WTC11 (cell line): ENCODE data around the gene FEZF1. TPM values are rescaled to one million over a fixed set of nuclear protein-coding genes. Genes with fewer than 3 reads are reported as not detected.
A peak's percentile ranks its signal among the peaks of the same experiment; 100 is the strongest.

Source experiments
- ATAC-seq: fragments of 200-7000 bp; cut with Tn5 transposase; 2 replicates; pipeline ENCODE4 v1.10.0; 2021; ENCODE audit warnings: mild to moderate bottlenecking, moderate library complexity
- CTCF ChIA-PET: fragments of 300-600 bp; sonication (Branson Sonifier 250); formaldehyde crosslinking; loops from one replicate; lab custom pipeline; 2021; ENCODE audit warnings: antibody characterized with exemption; lab: Charles Lee
- POLR2A ChIA-PET: fragments of 350-600 bp; sonication (Branson Sonifier 250); formaldehyde crosslinking; loops from one replicate; lab custom pipeline; 2021; ENCODE audit warnings: antibody characterized with exemption; lab: Charles Lee
- DNase-seq: peaks from one replicate; pipeline ENCODE4 v3.0.0; 2021; ENCODE audit warnings: low spot score
- H3K27ac Mint-ChIP-seq: 2 replicates; pipeline ENCODE4 v1.8.0; 2021; ENCODE audit warnings: mixed read lengths
- H3K27me3 Mint-ChIP-seq: 2 replicates; pipeline ENCODE4 v1.8.0; 2021; ENCODE audit warnings: low read depth, mild to moderate bottlenecking, moderate library complexity, mixed read lengths
- H3K36me3 Mint-ChIP-seq: 2 replicates; pipeline ENCODE4 v1.8.0; 2021; ENCODE audit warnings: mixed read lengths
- H3K4me1 Mint-ChIP-seq: 2 replicates; pipeline ENCODE4 v1.8.0; 2022; ENCODE audit warnings: mixed read lengths
- H3K4me3 Mint-ChIP-seq: 2 replicates; pipeline ENCODE4 v1.8.0; 2021; ENCODE audit warnings: mild to moderate bottlenecking, moderate library complexity, mixed read lengths
- H3K9me3 Mint-ChIP-seq: 2 replicates; pipeline ENCODE4 v1.8.0; 2021; ENCODE audit warnings: mixed read lengths
- AR ChIP-seq: fragments of 250-450 bp; sonication (Bioruptor Pico); IDR thresholded peaks from 2 replicates; pipeline ENCODE4 v1.9.0; 2021; ENCODE audit warnings: mild to moderate bottlenecking
- ATF1 ChIP-seq: sonication (generic); formaldehyde crosslinking; IDR thresholded peaks from 2 replicates; pipeline ENCODE4 v1.8.1; 2023; ENCODE audit warnings: mild to moderate bottlenecking, moderate library complexity, missing genetic modification reagents
- ELF4 ChIP-seq: sonication (generic); formaldehyde crosslinking; IDR thresholded peaks from 2 replicates; pipeline ENCODE4 v1.8.1; 2022; ENCODE audit warnings: low read depth, mild to moderate bottlenecking, moderate library complexity, missing genetic modification reagents
- FOXJ3 ChIP-seq: sonication (generic); formaldehyde crosslinking; IDR thresholded peaks from 2 replicates; pipeline ENCODE4 v1.9.0; 2021; ENCODE audit warnings: missing genetic modification reagents, mild to moderate bottlenecking, borderline replicate concordance
- FOXK1 ChIP-seq: sonication (generic); formaldehyde crosslinking; IDR thresholded peaks from 2 replicates; pipeline ENCODE4 v1.8.0; 2022; ENCODE audit warnings: mild to moderate bottlenecking, moderate library complexity, missing genetic modification reagents
- FOXP1 ChIP-seq: sonication (generic); formaldehyde crosslinking; IDR thresholded peaks from 2 replicates; pipeline ENCODE4 v1.8.0; 2022; ENCODE audit warnings: missing genetic modification reagents, mild to moderate bottlenecking, moderate library complexity, borderline replicate concordance
- HMGA2 ChIP-seq: fragments of 250-450 bp; sonication (Bioruptor Pico); IDR thresholded peaks from 2 replicates; pipeline ENCODE4 v1.4.0; 2021; ENCODE audit warnings: mild to moderate bottlenecking, moderate library complexity
- JUN ChIP-seq: sonication (generic); formaldehyde crosslinking; IDR thresholded peaks from 2 replicates; pipeline ENCODE4 v1.8.0; 2023; ENCODE audit warnings: mild to moderate bottlenecking, missing genetic modification reagents
- MXD4 ChIP-seq: fragments of 250-450 bp; sonication (Bioruptor Pico); IDR thresholded peaks from 2 replicates; pipeline ENCODE4 v1.8.0; 2021; ENCODE audit warnings: mild to moderate bottlenecking, moderate library complexity, borderline replicate concordance
- MYBL2 ChIP-seq: sonication (generic); formaldehyde crosslinking; IDR thresholded peaks from 2 replicates; pipeline ENCODE4 v1.8.1; 2023; ENCODE audit warnings: mild to moderate bottlenecking, moderate library complexity, missing genetic modification reagents
- NFATC4 ChIP-seq: fragments of 250-450 bp; sonication (Bioruptor Pico); IDR thresholded peaks from 2 replicates; pipeline ENCODE4 v1.9.0; 2021; ENCODE audit warnings: mild to moderate bottlenecking
- NFYB ChIP-seq: sonication (generic); formaldehyde crosslinking; conservative IDR thresholded peaks from 2 replicates; pipeline ENCODE4 v1.8.0; 2022; ENCODE audit warnings: low read depth, missing genetic modification reagents
- NR1H2 ChIP-seq: sonication (generic); formaldehyde crosslinking; IDR thresholded peaks from 2 replicates; pipeline ENCODE4 v1.9.0; 2021; ENCODE audit warnings: mild to moderate bottlenecking, moderate library complexity, missing genetic modification reagents
- RORB ChIP-seq: fragments of 250-450 bp; sonication (Bioruptor Pico); IDR thresholded peaks from 2 replicates; pipeline ENCODE4 v1.9.0; 2021; ENCODE audit warnings: mild to moderate bottlenecking
- SMAD3 ChIP-seq: sonication (generic); formaldehyde crosslinking; IDR thresholded peaks from 2 replicates; pipeline ENCODE4 v1.8.0; 2022; ENCODE audit warnings: missing genetic modification reagents, mild to moderate bottlenecking, borderline replicate concordance
- SMAD4 ChIP-seq: sonication (generic); formaldehyde crosslinking; IDR thresholded peaks from 2 replicates; pipeline ENCODE4 v1.8.0; 2022; ENCODE audit warnings: mild to moderate bottlenecking, missing genetic modification reagents
- SP1 ChIP-seq: sonication (generic); formaldehyde crosslinking; conservative IDR thresholded peaks from 2 replicates; pipeline ENCODE4 v1.8.1; 2022; ENCODE audit warnings: missing genetic modification reagents
- TEAD1 ChIP-seq: sonication (generic); formaldehyde crosslinking; IDR thresholded peaks from 2 replicates; pipeline ENCODE4 v1.8.0; 2022; ENCODE audit warnings: mild to moderate bottlenecking, missing genetic modification reagents
- TP53 ChIP-seq: sonication (generic); formaldehyde crosslinking; IDR thresholded peaks from 2 replicates; pipeline ENCODE4 v1.8.1; 2023; ENCODE audit warnings: mild to moderate bottlenecking, missing genetic modification reagents
- ZBTB21 ChIP-seq: sonication (generic); formaldehyde crosslinking; IDR thresholded peaks from 2 replicates; pipeline ENCODE4 v1.8.1; 2023; ENCODE audit warnings: mild to moderate bottlenecking, missing genetic modification reagents, borderline replicate concordance
- ZMAT4 ChIP-seq: fragments of 250-450 bp; sonication (Bioruptor Pico); IDR thresholded peaks from 2 replicates; pipeline ENCODE4 v1.9.0; 2021; ENCODE audit warnings: mild to moderate bottlenecking
- ZNF121 ChIP-seq: sonication (generic); formaldehyde crosslinking; IDR thresholded peaks from 2 replicates; pipeline ENCODE4 v1.8.0; 2023; ENCODE audit warnings: missing genetic modification reagents
- ZNF219 ChIP-seq: sonication (generic); formaldehyde crosslinking; IDR thresholded peaks from 2 replicates; pipeline ENCODE4 v1.8.0; 2023; ENCODE audit warnings: missing genetic modification reagents, mild to moderate bottlenecking, borderline replicate concordance
- ZNF232 ChIP-seq: sonication (generic); formaldehyde crosslinking; IDR thresholded peaks from 2 replicates; pipeline ENCODE4 v1.8.0; 2022; ENCODE audit warnings: mild to moderate bottlenecking, missing genetic modification reagents
- ZNF396 ChIP-seq: fragments of 250-450 bp; sonication (Bioruptor Pico); IDR thresholded peaks from 2 replicates; pipeline ENCODE4 v1.8.0; 2021; ENCODE audit warnings: mild to moderate bottlenecking, moderate library complexity, borderline replicate concordance
- total RNA-seq: library from RNA; stranded (reverse); gene quantifications from 3 replicates; pipeline ENCODE4 v1.2.3, GENCODE V29; 2021
- TF ChIP-seq, protein P1 (sequence below): sonication (generic); formaldehyde crosslinking; IDR thresholded peaks from 2 replicates; pipeline ENCODE4 v1.8.1; 2022; ENCODE audit warnings: low read depth, missing genetic modification reagents, borderline replicate concordance
- TF ChIP-seq, protein P2 (sequence below): sonication (generic); formaldehyde crosslinking; IDR thresholded peaks from 2 replicates; pipeline ENCODE4 v1.8.1; 2023; ENCODE audit warnings: mild to moderate bottlenecking, missing genetic modification reagents

FEZF1 gene
- total RNA-seq, 1 experiment from 2014 or later: 20.0 TPM

DNA sequence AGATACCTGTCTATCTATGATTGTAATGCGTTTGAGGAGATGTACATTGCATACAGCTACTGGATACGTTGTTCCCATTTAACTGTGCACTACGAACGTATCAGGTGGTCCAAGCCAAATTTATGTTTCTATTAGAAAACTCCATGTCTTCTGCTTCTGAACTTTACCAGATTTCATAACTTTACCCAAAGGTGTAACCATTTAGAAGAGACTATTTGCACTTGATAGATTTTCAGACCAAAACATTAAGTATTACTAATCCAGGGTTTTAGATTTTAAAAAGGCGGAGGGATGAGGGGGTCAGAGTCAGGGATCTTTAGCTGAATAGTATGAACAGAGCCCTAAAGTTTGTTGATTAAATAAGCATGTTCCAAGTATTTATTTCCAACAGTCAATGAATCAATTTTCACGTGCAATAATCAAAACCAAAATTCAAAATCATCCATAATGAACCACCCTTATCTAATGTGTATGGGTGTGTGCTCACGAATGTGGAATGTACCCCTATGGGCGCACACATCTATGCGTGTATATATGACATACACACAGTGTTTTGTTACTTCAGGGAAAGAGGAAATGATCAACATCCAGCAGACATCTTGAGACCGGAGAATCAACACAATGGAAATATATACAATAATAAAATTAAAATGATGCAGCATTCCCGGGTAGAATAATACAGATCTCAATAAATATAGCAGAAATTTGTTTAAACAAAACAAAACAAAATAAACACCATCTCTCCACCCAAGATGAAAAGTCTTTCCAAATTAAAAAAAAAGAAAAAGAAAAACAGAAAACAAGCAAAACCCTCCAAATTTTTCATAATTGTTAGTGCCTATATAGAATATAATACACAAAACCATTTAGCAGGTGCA lies 3.4 kb downstream of the FEZF1 start:
- DNase-seq: no peak
- Mint-ChIP-seq H3K27ac (no peak overlapping the region), H3K36me3 (no peaks in the 10 kb centered on the region), H3K4me1 (peaks cover 44% of the 10 kb centered on the region), H3K27me3 (peaks cover 91% of the 10 kb centered on the region), H3K4me3 (peak overlapping the region; percentile 92), H3K9me3 (no peaks in the 10 kb centered on the region)
- no peak for ATAC-seq
- CTCF ChIA-PET: interaction anchor here (1.3 to 2.2 kb wide), 4 partner anchors 9 to 232 kb away, joined by 4 to 9 read pairs (median 8); no protein-coding TSS in a partner anchor
- POLR2A ChIA-PET: no interaction called here
- TF ChIP-seq TP53 (CRISPR knock-in tag) (no peak), NR1H2 (CRISPR knock-in tag) (no peak), ZNF121 (CRISPR knock-in tag) (no peak), ZBTB21 (CRISPR knock-in tag) (no peak), ATF1 (no peak), SMAD3 (CRISPR knock-in tag) (no peak), SMAD4 (CRISPR knock-in tag) (no peak), FOXJ3 (CRISPR knock-in tag) (no peak), RORB (CRISPR knock-in tag) (no peak), FOXP1 (CRISPR knock-in tag) (no peak), NFYB (CRISPR knock-in tag) (no peak), MXD4 (CRISPR knock-in tag) (no peak)
- TF ChIP-seq, protein P1, sequence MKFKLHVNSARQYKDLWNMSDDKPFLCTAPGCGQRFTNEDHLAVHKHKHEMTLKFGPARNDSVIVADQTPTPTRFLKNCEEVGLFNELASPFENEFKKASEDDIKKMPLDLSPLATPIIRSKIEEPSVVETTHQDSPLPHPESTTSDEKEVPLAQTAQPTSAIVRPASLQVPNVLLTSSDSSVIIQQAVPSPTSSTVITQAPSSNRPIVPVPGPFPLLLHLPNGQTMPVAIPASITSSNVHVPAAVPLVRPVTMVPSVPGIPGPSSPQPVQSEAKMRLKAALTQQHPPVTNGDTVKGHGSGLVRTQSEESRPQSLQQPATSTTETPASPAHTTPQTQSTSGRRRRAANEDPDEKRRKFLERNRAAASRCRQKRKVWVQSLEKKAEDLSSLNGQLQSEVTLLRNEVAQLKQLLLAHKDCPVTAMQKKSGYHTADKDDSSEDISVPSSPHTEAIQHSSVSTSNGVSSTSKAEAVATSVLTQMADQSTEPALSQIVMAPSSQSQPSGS (CRISPR knock-in tag): no peak

- ChIA-PET CTCF (interaction anchor here (0.6 to 2.2 kb wide), 10 partner anchors 10 to 307 kb away, joined by 3 to 9 read pairs (median 4); no protein-coding TSS in a partner anchor), POLR2A (interaction anchor here (0.7 to 1.1 kb wide), 2 partner anchors 10 to 17 kb away, joined by 3 to 4 read pairs; no protein-coding TSS in a partner anchor)
- Mint-ChIP-seq H3K4me1 (peaks cover 44% of the 10 kb centered on the region), H3K9me3 (no peaks in the 10 kb centered on the region), H3K27ac (no peak overlapping the region), H3K4me3 (peak overlapping the region; percentile 92), H3K36me3 (no peaks in the 10 kb centered on the region), H3K27me3 (peaks cover 83% of the 10 kb centered on the region)
- ATAC-seq (peak; percentile 51), DNase-seq (peak; percentile 57)
- TF ChIP-seq ZNF232 (CRISPR knock-in tag) (no peak; the same call in 1 of the 2 replicates), SP1 (CRISPR knock-in tag) (no peak), MYBL2 (no peak), NFATC4 (CRISPR knock-in tag) (no peak), AR (CRISPR knock-in tag) (no peak), ZBTB21 (CRISPR knock-in tag) (no peak), ZNF396 (CRISPR knock-in tag) (no peak), JUN (CRISPR knock-in tag) (no peak), FOXJ3 (CRISPR knock-in tag) (no peak), TEAD1 (CRISPR knock-in tag) (no peak), ELF4 (CRISPR knock-in tag) (0 out of 2 replicates have a peak, but pooled peaks have one; percentile 16), ZNF219 (CRISPR knock-in tag) (no peak), HMGA2 (CRISPR knock-in tag) (no peak), FOXK1 (CRISPR knock-in tag) (0 out of 2 replicates have a peak, but pooled peaks have one; percentile 5), ZMAT4 (CRISPR knock-in tag) (no peak)
- TF ChIP-seq, protein P2, sequence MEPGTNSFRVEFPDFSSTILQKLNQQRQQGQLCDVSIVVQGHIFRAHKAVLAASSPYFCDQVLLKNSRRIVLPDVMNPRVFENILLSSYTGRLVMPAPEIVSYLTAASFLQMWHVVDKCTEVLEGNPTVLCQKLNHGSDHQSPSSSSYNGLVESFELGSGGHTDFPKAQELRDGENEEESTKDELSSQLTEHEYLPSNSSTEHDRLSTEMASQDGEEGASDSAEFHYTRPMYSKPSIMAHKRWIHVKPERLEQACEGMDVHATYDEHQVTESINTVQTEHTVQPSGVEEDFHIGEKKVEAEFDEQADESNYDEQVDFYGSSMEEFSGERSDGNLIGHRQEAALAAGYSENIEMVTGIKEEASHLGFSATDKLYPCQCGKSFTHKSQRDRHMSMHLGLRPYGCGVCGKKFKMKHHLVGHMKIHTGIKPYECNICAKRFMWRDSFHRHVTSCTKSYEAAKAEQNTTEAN (CRISPR knock-in tag): no peak
- TF ChIP-seq, protein P1 (CRISPR knock-in tag): no peak
These were observed 4.2 kb downstream of the FEZF1 start for GRCh38 chr7:122300211-122300932.
